HG03159 (cell line): ENCODE measurements around the gene SNX21.
A peak's percentile ranks its signal among the peaks of the same experiment; 100 is the strongest.
"Not testable (repeated sequence)": the region's sequence is repeated elsewhere in the genome, so short reads cannot be mapped to it uniquely, and the experiment has no call there.

Source experiments
- ATAC-seq: cut with Tn5 transposase; IDR thresholded peaks from one replicate; pipeline ENCODE4 v1.9.1; 2021; ENCODE audit warnings: mild to moderate bottlenecking, moderate library complexity; ENCODE audit not compliant: unreplicated experiment

The SNX21 gene

GRCh38 chr20:45821947-45822346 lies 11.7 kb upstream of the SNX21 start:
- ATAC-seq, result no peak

- no peak for ATAC-seq
Observed at GRCh38 chr20:45822857-45823256, 10.7 kb upstream of the SNX21 start.

- ATAC-seq, result no peak
Observed at GRCh38 chr20:45823949-45824835, 9.4 kb upstream of the SNX21 start.

- no peak for ATAC-seq
Observed at GRCh38 chr20:45826381-45827019, 7.1 kb upstream of the SNX21 start.

GRCh38 chr20:45827030-45827652 lies 6.5 kb upstream of the SNX21 start, which contains the start of gene TNNC2:
TSS of gene TNNC2 (minus strand) at chr20:45827312. CDS start at chr20:45827248, 64 bp downstream.
- ATAC-seq, result no peak

- no peak for ATAC-seq
Observed at GRCh38 chr20:45827712-45828111, 5.9 kb upstream of the SNX21 start.

- no peak for ATAC-seq
Observed at GRCh38 chr20:45828589-45828988, 5.0 kb upstream of the SNX21 start.

- not testable (repeated sequence) for ATAC-seq
Observed at GRCh38 chr20:45829673-45830106, 3.9 kb upstream of the SNX21 start.

GRCh38 chr20:45832619-45833018 lies 980 bp upstream of the SNX21 start:
- ATAC-seq, result no peak

GRCh38 chr20:45833883-45834796 lies 541 bp downstream of the SNX21 start:
- ATAC-seq, result no peak

- no peak for ATAC-seq
Observed at GRCh38 chr20:45834797-45835161, 1.2 kb downstream of the SNX21 start.

GRCh38 chr20:45835329-45835765 lies 1.7 kb downstream of the SNX21 start:
- no peak for ATAC-seq

- no peak for ATAC-seq
Observed at GRCh38 chr20:45835825-45836224, 2.2 kb downstream of the SNX21 start.

- ATAC-seq, result no peak
Observed at GRCh38 chr20:45836841-45837240, 3.2 kb downstream of the SNX21 start.

GRCh38 chr20:45840700-45841198 lies 7.2 kb downstream of the SNX21 start:
- no peak for ATAC-seq

GRCh38 chr20:45841407-45842129 lies 8.0 kb downstream of the SNX21 start:
- no peak for ATAC-seq

- peak; percentile 67 for ATAC-seq
Observed at GRCh38 chr20:45842169-45842812, 8.7 kb downstream of the SNX21 start.

- no peak for ATAC-seq
Observed at GRCh38 chr20:45843506-45843905, 9.9 kb downstream of the SNX21 start.

GRCh38 chr20:45845452-45845851 lies 11.9 kb downstream of the SNX21 start:
- no peak for ATAC-seq
